ENCODE results near the gene HIGD1A.

- no peak for TF ChIP-seq POLR2A (IDR thresholded peaks at IDR 0.05)
- TF ChIP-seq CTCF (IDR thresholded peaks at IDR 0.05 in 4 of 5, conservative IDR thresholded peaks at IDR 0.05 in 1 of 5): no peak
These were observed 4.0 kb downstream of the HIGD1A start for GRCh38 chr3:42800251-42800650.

Data from gastrocnemius medialis (tissue), 4 donors.